Peyer's patch (tissue), 4 donors: ENCODE data around the gene DOCK2. TPM values are rescaled to one million over a fixed set of nuclear protein-coding genes. Genes with fewer than 3 reads are reported as not detected.

Experiments
- DNase-seq, 3 donors: peaks; one replicate each; pipeline ENCODE4 v3.0.0-alpha.2; 2017 to 2019
- H3K27ac ChIP-seq, 4 donors: fragments of 200-600 bp; sonication (generic); one replicate each; pipeline ENCODE4 v1.5.1; 2016 to 2019
- H3K27me3 ChIP-seq, 2 donors: fragments of 200-600 bp; sonication (generic); one replicate each; pipeline ENCODE4 v1.5.1; 2019
- H3K36me3 ChIP-seq, 3 donors: fragments of 200-600 bp; sonication (generic); one replicate each; pipeline ENCODE4 v1.5.1; 2016 to 2019
- H3K4me1 ChIP-seq, 4 donors: fragments of 200-600 bp; sonication (generic); one replicate each; pipeline ENCODE4 v1.5.1; 2016 to 2019
- H3K4me3 ChIP-seq, 4 donors: fragments of 200-600 bp; sonication (generic); 1 replicate in 3 of 4; 2 replicates in 1 of 4; pipeline ENCODE4 v1.5.1; 2016 to 2019; ENCODE audit warnings: mild to moderate bottlenecking in 1 of 4
- H3K9me3 ChIP-seq, 4 donors: fragments of 200-600 bp; sonication (generic); one replicate each; pipeline ENCODE4 v1.5.1; 2016 to 2019; ENCODE audit warnings: mild to moderate bottlenecking in 1 of 4
- CTCF ChIP-seq, 6 experiments: fragments of 450-650 bp in 4 of 6; fragments of 200-600 bp in 2 of 6; sonication (generic) in 1 of 6; IDR thresholded peaks; one replicate each; pipeline ENCODE4 v1.5.1; 2017 to 2019; ENCODE audit warnings: antibody characterized with exemption in 6 of 6, mild to moderate bottlenecking in 3 of 6, moderate library complexity in 1 of 6
- POLR2A ChIP-seq, 2 donors: fragments of 450-650 bp; IDR thresholded peaks; one replicate each; pipeline ENCODE4 v1.5.1; 2017; ENCODE audit warnings: antibody characterized with exemption in 2 of 2, mild to moderate bottlenecking in 2 of 2, moderate library complexity in 2 of 2
- total RNA-seq, 4 donors: library from RNA; depleted of rRNA; stranded (reverse); fragments of >200 nt; gene quantifications; one replicate each; pipeline ENCODE4 v1.1.0, GENCODE V29; 2016

DOCK2 gene
- total RNA-seq, 4 donors from 2014 or later, result 13.8 to 200 (median 17.8) TPM

- DNase-seq, result no peak
- no peak overlapping the region for H3K4me3 ChIP-seq
- no peak for TF ChIP-seq POLR2A (IDR thresholded peaks at IDR 0.05)
- no peak for TF ChIP-seq CTCF (IDR thresholded peaks at IDR 0.05)
- no peaks in the 10 kb centered on the region for H3K9me3 ChIP-seq
- no peaks in the 10 kb centered on the region for H3K36me3 ChIP-seq
- no peak overlapping the region for H3K27ac ChIP-seq
- no peaks in the 10 kb centered on the region for H3K27me3 ChIP-seq
- no peaks in the 10 kb centered on the region for H3K4me1 ChIP-seq
Measured at GRCh38 chr5:169753795-169754194, 116.7 kb downstream of the DOCK2 start.

GRCh38 chr5:169754737-169755136, 117.7 kb downstream of the DOCK2 start:
- H3K9me3 ChIP-seq, result no peaks in the 10 kb centered on the region
- H3K27me3 ChIP-seq, result no peaks in the 10 kb centered on the region
- no peaks in the 10 kb centered on the region for H3K36me3 ChIP-seq
- TF ChIP-seq POLR2A (IDR thresholded peaks at IDR 0.05) (no peak), CTCF (IDR thresholded peaks at IDR 0.05) (no peak)
- no peak for DNase-seq
- H3K4me3 ChIP-seq, result no peak overlapping the region
- H3K4me1 ChIP-seq, result no peaks in the 10 kb centered on the region
- H3K27ac ChIP-seq, result no peak overlapping the region

- TF ChIP-seq POLR2A (IDR thresholded peaks at IDR 0.05) (no peak), CTCF (IDR thresholded peaks at IDR 0.05) (no peak)
- DNase-seq, result no peak
Measured at GRCh38 chr5:169756071-169756765, 119.1 kb downstream of the DOCK2 start.

GRCh38 chr5:169757016-169757415, 119.9 kb downstream of the DOCK2 start:
- Histone ChIP-seq H3K27ac (no peak overlapping the region), H3K36me3 (no peaks in the 10 kb centered on the region), H3K9me3 (no peaks in the 10 kb centered on the region), H3K27me3 (no peaks in the 10 kb centered on the region), H3K4me1 (no peaks in the 10 kb centered on the region), H3K4me3 (no peak overlapping the region)
- DNase-seq, result no peak
- TF ChIP-seq CTCF (IDR thresholded peaks at IDR 0.05) (no peak), POLR2A (IDR thresholded peaks at IDR 0.05) (no peak)

More at GRCh38 chr5:169756071-169756765, 119.1 kb downstream of the DOCK2 start:
- no peaks in the 10 kb centered on the region for H3K4me1 ChIP-seq
- no peaks in the 10 kb centered on the region for H3K36me3 ChIP-seq
- no peak overlapping the region for H3K4me3 ChIP-seq
- no peak overlapping the region for H3K27ac ChIP-seq
- H3K9me3 ChIP-seq, result no peaks in the 10 kb centered on the region
- no peaks in the 10 kb centered on the region for H3K27me3 ChIP-seq

GRCh38 chr5:169758886-169759285, 121.8 kb downstream of the DOCK2 start:
- DNase-seq, result no peak
- H3K27ac ChIP-seq, result no peak overlapping the region
- no peak overlapping the region for H3K4me3 ChIP-seq
- no peak for TF ChIP-seq POLR2A (IDR thresholded peaks at IDR 0.05)
- no peak for TF ChIP-seq CTCF (IDR thresholded peaks at IDR 0.05)
- no peaks in the 10 kb centered on the region for H3K27me3 ChIP-seq
- H3K9me3 ChIP-seq, result no peaks in the 10 kb centered on the region
- no peaks in the 10 kb centered on the region for H3K36me3 ChIP-seq
- H3K4me1 ChIP-seq, result no peaks in the 10 kb centered on the region
